ENCODE data around the gene HSDL2.

DNA sequence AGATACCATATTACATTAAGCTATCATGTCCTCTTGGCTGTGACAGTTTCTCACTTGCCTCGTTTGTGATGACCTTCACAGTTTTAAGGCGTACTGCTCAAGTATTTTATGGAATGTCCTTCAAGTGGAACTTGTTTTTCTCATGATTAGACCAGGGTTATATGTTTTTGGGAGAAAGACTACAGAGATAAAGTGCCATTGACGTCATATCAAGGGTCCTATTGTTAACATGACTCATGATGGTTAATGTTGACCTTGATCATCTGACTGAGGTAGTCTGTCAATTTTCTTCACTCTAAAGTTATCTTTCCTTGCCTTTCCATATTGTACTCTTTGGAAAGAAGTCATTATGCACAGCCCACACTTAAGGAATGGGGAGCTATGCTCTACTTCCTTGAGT lies 28.7 kb upstream of the HSDL2 start:
- TF ChIP-seq, protein P1, sequence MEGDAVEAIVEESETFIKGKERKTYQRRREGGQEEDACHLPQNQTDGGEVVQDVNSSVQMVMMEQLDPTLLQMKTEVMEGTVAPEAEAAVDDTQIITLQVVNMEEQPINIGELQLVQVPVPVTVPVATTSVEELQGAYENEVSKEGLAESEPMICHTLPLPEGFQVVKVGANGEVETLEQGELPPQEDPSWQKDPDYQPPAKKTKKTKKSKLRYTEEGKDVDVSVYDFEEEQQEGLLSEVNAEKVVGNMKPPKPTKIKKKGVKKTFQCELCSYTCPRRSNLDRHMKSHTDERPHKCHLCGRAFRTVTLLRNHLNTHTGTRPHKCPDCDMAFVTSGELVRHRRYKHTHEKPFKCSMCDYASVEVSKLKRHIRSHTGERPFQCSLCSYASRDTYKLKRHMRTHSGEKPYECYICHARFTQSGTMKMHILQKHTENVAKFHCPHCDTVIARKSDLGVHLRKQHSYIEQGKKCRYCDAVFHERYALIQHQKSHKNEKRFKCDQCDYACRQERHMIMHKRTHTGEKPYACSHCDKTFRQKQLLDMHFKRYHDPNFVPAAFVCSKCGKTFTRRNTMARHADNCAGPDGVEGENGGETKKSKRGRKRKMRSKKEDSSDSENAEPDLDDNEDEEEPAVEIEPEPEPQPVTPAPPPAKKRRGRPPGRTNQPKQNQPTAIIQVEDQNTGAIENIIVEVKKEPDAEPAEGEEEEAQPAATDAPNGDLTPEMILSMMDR (IDR thresholded peaks at IDR 0.05) = no peak
- TF ChIP-seq POLR2A (IDR thresholded peaks at IDR 0.05) = no peak

All from testis (tissue), 2 donors.